Memory B cell (primary cell): ENCODE measurements around the gene IGFALS.

Experiments
- ATAC-seq: fragments of 150-1000 bp; cut with Tn5 transposase; 2 replicates; pipeline ENCODE4 v1.10.0; 2021; ENCODE audit warnings: low read depth, mild to moderate bottlenecking, moderate library complexity
- DNase-seq, 2 donors: peaks; one replicate each; pipeline ENCODE4 v3.0.0; 2022; ENCODE audit warnings: low spot score in 2 of 2
- H3K27ac Mint-ChIP-seq: one replicate; pipeline ENCODE4 v1.8.0; 2022; ENCODE audit warnings: mild to moderate bottlenecking, moderate library complexity, mixed read lengths
- H3K27me3 Mint-ChIP-seq: one replicate; pipeline ENCODE4 v1.8.0; 2022; ENCODE audit warnings: mixed read lengths
- H3K36me3 Mint-ChIP-seq: one replicate; pipeline ENCODE4 v1.8.0; 2022; ENCODE audit warnings: mild to moderate bottlenecking, mixed read lengths
- H3K4me1 Mint-ChIP-seq: one replicate; pipeline ENCODE4 v1.8.0; 2022; ENCODE audit warnings: mixed read lengths
- H3K4me3 Mint-ChIP-seq: one replicate; pipeline ENCODE4 v1.8.0; 2022; ENCODE audit warnings: mild to moderate bottlenecking, moderate library complexity, mixed read lengths
- H3K9me3 Mint-ChIP-seq: one replicate; pipeline ENCODE4 v1.8.0; 2022; ENCODE audit warnings: mixed read lengths

Gene IGFALS

DNA sequence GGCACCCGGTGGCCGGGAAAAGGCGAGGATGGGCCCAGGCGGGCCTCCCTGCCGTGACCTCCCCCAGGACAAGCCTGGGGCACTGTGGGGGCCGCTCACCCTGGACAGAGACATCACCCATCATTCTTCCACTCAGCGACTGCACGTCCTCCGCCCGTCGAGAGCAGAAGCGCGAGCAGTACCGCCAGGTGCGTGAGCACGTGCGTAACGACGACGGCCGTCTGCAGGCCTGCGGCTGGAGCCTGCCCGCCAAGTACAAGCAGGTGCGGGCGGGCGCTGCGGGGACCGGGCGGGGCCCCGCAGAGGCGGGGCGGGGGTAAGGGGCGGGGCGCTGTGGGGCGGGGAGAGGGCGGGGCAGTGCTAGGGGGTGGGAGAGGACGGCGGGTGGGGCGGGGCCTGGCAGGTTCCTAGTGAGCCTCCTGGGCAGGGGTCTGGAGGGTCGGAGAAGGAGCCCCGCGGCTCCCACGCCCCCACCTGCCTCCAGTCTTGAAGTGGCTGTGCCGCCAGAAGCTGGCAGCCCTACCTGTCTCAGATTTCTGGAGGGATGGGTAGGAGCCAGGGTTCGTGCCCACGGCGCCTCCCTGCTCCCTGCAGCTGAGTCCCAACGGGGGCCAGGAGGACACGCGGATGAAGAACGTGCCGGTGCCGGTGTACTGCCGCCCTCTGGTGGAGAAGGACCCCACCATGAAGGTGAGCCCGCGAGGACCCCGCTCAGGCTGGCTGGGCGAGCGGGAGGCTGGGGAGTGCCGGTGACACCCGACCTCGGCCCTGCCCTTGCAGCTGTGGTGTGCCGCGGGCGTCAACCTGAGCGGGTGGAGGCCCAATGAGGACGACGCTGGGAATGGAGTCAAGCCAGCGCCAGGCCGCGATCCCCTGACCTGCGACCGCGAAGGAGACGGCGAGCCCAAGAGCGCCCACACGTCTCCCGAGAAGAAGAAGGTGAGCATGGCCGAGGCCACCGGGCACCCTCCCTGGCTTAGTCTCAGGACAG is 29.7 kb downstream of the IGFALS start:
- no peak overlapping the region for H3K4me3 Mint-ChIP-seq
- no peak overlapping the region for H3K27ac Mint-ChIP-seq
- H3K9me3 Mint-ChIP-seq, result no peaks in the 10 kb centered on the region
- no peaks in the 10 kb centered on the region for H3K4me1 Mint-ChIP-seq
- no peaks in the 10 kb centered on the region for H3K27me3 Mint-ChIP-seq
- ATAC-seq (no peak), DNase-seq (no peak)
- H3K36me3 Mint-ChIP-seq, result peaks cover 15% of the 10 kb centered on the region

DNA sequence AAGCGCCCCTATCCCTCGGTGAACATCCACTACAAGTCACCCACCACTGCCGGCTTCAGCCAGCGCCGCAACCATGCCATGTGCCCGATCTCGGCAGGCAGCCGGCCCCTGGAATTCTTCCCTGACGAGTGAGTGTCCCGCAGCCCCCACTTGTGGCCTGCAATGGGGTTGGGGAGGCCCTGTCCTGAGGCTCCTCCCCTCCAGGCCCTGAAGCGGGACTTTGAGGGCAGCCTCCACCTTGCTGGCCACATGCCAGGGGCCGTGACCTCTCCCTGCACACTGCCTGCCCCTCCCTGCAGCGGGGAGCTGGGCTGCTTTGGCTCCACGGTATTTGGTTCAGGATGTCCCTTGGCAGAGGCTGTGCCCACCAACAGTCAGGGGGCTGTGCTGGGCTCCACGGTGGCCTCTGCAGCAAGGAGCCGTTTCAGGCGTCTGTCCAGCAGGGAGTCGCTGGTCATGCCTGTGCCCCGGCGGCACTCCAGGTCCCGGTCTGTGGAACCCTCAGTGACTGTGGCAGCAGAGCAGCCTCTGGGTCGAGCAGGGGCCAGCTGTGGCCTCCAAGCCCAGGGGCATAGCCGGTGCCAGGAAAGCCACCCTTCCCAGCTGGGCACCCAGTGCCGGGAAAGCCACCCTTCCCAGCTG is 30.5 kb downstream of the IGFALS start:
- Mint-ChIP-seq H3K4me3 (no peak overlapping the region), H3K9me3 (no peaks in the 10 kb centered on the region), H3K36me3 (peaks cover 11% of the 10 kb centered on the region), H3K4me1 (no peaks in the 10 kb centered on the region), H3K27ac (no peak overlapping the region), H3K27me3 (no peaks in the 10 kb centered on the region)
- no peak for ATAC-seq
- DNase-seq, result no peak

DNA sequence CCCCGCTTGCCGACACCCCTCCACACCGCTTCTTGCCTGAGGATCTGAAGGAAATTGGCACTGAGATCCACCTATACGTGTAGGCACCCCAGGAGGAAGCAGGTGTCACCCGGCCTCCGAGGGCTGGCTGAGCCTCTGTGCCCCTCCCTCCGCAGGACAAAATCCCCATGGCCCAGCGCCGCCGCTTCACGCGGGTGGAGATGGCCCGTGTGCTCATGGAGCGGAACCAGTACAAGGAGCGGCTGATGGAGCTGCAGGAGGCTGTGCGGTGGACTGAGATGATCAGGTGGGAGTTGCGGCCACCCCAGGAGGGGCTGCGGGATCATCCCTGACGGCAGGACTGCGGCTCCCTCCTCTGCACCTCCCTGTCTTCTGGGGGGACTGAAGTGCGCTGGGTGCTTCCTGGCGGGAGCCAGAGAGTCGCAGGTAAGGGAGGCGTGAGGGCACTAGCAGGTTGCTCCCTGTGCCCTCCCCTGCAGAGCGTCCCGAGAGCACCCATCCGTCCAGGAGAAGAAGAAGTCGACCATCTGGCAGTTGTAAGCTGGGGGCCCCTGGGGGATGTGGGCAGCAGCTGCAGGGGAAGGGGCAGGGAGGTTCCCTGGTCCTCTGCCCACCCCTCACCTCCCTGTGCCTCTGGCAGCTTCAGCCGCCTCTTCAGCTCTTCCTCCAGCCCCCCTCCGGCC is 31.2 kb downstream of the IGFALS start:
- Mint-ChIP-seq H3K4me3 (no peak overlapping the region), H3K9me3 (no peaks in the 10 kb centered on the region), H3K27me3 (no peaks in the 10 kb centered on the region), H3K4me1 (no peaks in the 10 kb centered on the region), H3K36me3 (peaks cover 11% of the 10 kb centered on the region), H3K27ac (no peak overlapping the region)
- ATAC-seq (no peak), DNase-seq (no peak)

DNA sequence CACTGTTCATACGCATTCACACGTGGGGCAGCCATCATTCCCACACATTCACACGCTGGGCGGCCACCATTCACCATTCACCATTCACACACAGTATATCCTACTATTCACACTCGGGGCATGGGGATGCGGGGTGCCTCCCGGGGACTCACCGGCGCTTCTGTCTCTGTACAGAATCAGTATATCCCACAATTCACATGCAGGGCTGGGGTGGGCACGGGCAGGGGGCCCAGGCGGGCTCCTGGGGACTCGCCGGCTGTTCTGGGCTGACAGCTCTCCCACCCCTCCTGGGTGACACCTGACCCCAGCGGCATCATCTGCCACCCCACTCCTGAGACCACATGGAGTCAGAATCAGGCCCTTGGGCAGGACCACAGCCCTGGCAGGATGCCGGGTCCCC is 31.8 kb downstream of the IGFALS start:
- ATAC-seq, result no peak
- Mint-ChIP-seq H3K27me3 (no peaks in the 10 kb centered on the region), H3K36me3 (peaks cover 9% of the 10 kb centered on the region), H3K27ac (no peak overlapping the region), H3K9me3 (no peaks in the 10 kb centered on the region), H3K4me3 (no peak overlapping the region), H3K4me1 (no peaks in the 10 kb centered on the region)
- no peak for DNase-seq

DNA sequence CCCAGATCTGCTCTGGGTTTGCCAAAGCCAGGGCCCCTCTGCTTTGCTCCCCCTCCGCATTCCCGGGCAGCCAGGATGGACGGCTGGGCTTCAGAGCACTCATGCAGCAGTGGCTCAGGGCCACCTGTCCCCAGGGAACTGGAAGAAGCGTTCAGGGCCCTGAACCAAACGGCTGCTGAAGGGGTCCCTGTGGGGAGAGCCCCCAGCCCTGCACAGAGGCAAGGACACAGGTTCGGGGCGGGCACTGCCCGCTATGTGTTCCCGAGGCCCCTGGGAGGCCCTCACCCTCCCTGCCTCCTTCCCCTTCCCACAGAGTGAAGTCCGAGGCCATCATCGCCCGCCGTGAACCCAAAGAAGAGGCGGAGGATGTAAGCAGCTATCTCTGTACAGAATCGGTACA is 32.6 kb downstream of the IGFALS start:
- no peak for ATAC-seq
- Mint-ChIP-seq H3K4me1 (no peaks in the 10 kb centered on the region), H3K27me3 (no peaks in the 10 kb centered on the region), H3K9me3 (no peaks in the 10 kb centered on the region), H3K27ac (no peak overlapping the region), H3K4me3 (no peak overlapping the region), H3K36me3 (peaks cover 10% of the 10 kb centered on the region)
- DNase-seq, result no peak

DNA sequence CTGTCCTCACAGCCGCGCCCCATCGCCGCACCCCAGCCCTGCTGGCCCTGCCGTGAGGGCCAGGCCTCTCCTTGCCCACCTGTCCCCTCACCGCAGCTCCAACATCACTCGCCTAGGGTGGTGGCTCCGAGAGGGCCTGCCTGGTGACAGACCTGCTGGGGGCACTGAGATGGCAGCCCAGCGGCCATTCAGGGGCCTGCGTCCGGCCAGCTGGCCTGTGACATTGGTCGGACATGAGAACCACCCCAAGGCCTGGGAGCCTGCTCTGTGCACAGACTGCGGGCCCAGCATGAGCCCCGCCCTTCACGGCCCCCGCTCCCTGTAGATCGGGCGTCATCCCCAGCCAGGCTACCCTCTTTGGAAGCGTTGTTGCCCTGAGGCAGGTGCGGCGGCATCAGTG is 34.0 kb downstream of the IGFALS start:
- Mint-ChIP-seq H3K4me1 (no peaks in the 10 kb centered on the region), H3K27me3 (no peaks in the 10 kb centered on the region), H3K36me3 (peaks cover 16% of the 10 kb centered on the region), H3K27ac (no peak overlapping the region), H3K4me3 (no peak overlapping the region), H3K9me3 (no peaks in the 10 kb centered on the region)
- ATAC-seq (no peak), DNase-seq (no peak)

DNA sequence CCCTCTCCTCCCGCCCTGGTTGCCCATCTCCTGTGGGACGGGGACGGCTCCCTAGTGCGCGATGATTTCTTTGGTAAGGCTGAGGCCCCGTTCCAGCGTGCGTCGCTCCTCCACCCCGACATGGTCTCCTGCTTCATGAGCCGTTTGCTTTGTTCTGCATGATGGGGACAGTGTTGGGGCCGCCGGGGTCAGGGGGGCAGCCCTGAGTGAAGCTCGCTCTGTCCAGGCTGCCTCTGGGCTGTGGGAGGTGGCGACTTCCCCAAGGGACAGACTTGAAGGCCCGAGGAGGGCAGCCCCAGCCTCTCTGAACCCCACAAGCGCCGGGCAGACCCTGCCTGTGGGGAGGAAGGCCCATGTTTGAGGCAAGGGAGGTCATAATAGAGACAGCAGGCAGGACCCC is 34.6 kb downstream of the IGFALS start:
- ATAC-seq (no peak), DNase-seq (no peak)
- Mint-ChIP-seq H3K9me3 (no peaks in the 10 kb centered on the region), H3K27ac (no peak overlapping the region), H3K27me3 (no peaks in the 10 kb centered on the region), H3K4me1 (no peaks in the 10 kb centered on the region), H3K4me3 (no peak overlapping the region), H3K36me3 (peaks cover 16% of the 10 kb centered on the region)

DNA sequence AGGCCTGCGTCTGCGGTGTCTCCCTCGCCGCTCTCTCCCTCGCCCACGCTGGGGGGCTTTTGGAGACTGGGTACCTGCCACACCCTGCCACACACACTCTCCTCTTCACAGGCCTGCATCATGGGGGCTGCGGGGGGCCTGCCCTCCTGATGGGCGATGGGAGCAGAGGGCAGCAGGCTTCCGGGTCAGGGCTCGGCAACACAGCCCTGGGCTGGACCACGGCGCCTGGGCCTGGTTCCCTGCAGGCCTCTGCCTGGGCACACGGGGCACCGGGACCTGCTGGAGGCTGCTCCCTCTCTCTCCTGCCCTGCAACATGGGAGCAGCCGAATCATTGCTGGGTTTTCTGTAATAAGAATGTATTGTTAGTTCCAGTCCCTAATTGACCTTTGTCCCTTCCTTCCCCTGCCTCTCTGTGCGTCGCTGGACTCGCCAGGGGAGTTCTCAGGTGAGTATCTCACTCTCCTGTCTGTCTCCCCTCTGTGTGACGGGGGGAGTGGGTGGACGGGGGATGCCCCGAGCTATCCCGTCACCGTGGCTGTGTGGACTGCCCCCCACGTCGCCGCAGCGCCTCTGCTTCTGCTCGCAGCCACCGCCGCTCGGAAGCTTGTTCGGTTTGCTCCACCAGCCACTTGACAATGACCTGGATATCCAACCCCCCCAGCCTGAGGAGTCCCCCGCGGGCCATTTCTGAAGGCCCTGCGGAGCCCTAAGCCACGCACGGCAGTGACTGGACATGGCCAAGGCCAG is 35.6 kb downstream of the IGFALS start:
- H3K27ac Mint-ChIP-seq, result no peak overlapping the region
- H3K4me3 Mint-ChIP-seq, result no peak overlapping the region
- H3K9me3 Mint-ChIP-seq, result no peaks in the 10 kb centered on the region
- DNase-seq, result no peak
- no peaks in the 10 kb centered on the region for H3K27me3 Mint-ChIP-seq
- no peaks in the 10 kb centered on the region for H3K4me1 Mint-ChIP-seq
- peaks cover 16% of the 10 kb centered on the region for H3K36me3 Mint-ChIP-seq
- ATAC-seq, result no peak

DNA sequence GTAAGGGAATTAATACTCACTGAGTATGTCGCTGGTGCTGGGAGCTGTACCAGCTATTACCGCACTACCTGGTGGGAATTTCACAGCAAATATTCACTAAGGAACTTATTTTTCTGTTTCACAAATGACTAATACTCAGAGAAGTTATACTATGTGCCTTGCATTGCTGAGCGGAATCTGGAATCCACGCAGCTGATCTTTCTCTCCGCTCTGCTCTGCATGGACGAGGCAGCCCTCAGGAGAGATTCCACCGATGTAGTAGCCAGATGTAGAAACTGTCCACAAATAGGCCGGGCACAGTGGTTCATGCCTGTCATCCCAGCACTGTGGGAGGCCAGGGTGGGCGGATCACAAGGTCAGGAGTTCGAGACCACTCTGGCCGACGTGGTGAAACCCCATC is 39.3 kb downstream of the IGFALS start:
- no peak overlapping the region for H3K4me3 Mint-ChIP-seq
- DNase-seq (no peak), ATAC-seq (no peak)
- no peaks in the 10 kb centered on the region for H3K4me1 Mint-ChIP-seq
- peaks cover 12% of the 10 kb centered on the region for H3K36me3 Mint-ChIP-seq
- no peak overlapping the region for H3K27ac Mint-ChIP-seq
- H3K9me3 Mint-ChIP-seq, result no peaks in the 10 kb centered on the region
- H3K27me3 Mint-ChIP-seq, result no peaks in the 10 kb centered on the region

DNA sequence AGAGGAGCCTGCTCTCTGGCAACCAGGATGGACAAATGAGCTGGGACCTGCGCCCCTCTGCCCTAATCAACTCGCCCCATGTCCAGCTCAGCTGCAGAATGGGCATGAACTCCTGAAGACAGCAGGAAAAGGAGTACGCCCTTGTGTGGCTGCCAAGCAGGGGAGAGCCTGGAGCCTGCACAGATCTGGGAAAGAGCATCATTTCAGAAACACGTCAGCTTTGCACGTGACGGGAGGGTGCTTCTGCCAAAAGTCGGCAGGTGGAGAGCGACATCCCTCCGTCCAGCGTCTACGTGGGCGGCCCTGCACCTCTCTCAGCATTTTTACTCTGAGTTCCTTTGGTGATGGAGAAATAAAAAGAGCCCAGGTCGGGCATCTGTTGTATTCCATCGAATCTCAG is 40.7 kb downstream of the IGFALS start:
- Mint-ChIP-seq H3K4me3 (no peak overlapping the region), H3K27ac (no peak overlapping the region), H3K9me3 (no peaks in the 10 kb centered on the region), H3K27me3 (no peaks in the 10 kb centered on the region), H3K36me3 (peaks cover 15% of the 10 kb centered on the region), H3K4me1 (no peaks in the 10 kb centered on the region)
- ATAC-seq (no peak), DNase-seq (no peak)

DNA sequence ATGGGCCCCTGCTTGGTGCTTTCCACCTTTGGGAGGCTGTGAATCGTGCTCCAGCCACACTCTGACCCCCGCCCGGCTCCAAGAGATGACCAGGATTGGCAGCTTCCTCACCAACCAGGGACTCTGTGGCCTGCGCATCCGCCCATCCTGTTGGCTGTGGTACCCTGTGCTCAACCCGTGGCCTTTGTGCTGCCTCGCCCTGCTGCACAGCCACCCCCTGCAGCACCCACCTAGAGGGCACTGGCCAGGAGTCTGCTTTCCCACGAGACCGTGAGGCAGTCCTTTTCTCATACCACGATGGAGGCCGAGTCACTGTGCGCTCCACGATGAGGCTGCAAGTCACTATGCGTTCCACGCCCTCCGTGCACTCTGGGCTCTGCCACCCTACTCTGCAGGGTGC is 41.6 kb downstream of the IGFALS start:
- H3K4me3 Mint-ChIP-seq, result no peak overlapping the region
- ATAC-seq, result no peak
- no peak overlapping the region for H3K27ac Mint-ChIP-seq
- H3K9me3 Mint-ChIP-seq, result no peaks in the 10 kb centered on the region
- no peak for DNase-seq
- H3K36me3 Mint-ChIP-seq, result peaks cover 18% of the 10 kb centered on the region
- no peaks in the 10 kb centered on the region for H3K27me3 Mint-ChIP-seq
- no peaks in the 10 kb centered on the region for H3K4me1 Mint-ChIP-seq

DNA sequence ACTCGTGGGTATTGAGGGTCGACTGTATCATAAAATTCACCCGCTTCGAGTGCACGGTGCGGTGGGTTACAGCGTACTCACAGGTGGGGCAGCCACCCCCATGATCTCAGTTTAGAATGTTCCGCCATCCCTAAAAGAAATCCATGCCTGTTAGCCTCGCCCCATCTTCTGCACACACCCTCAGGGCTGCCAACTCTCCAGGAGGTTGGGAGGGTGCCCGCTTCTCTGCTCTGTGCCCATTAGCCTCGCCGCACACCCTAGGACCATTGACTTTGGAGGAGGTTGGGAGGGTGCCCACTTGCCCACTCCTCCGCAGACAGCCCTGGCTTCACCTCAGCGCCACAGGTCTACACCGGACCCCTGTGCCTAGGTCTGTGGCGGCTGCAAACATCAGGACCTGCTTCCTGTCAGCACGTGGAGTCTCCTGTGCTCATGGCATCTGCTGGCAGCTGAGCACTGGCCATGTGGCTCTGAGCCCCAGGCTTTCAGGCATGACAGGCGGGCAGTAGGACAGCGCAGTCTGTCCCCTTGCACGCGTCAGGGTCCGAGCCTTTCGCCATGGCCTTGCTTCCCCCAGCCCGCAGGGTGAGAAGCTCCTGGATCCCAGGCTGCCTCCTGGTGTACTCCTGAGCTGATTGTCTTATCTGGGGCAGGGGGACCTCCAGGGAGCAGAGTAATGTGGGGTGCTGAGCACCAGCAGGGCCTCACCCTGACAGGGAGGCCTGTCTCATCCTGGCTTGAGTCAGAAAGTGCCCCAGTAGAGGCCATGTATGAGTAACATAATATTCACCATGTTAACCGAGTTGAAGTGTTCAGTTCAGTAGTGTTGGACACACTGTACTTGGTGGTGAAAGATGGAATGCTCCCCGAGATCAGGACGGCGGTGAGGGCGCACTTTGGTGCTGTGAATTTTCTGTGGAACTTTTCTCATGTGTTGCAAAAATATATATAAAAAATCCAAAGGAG is 44.1 kb downstream of the IGFALS start:
- no peaks in the 10 kb centered on the region for H3K9me3 Mint-ChIP-seq
- peaks cover 2% of the 10 kb centered on the region for H3K4me1 Mint-ChIP-seq
- DNase-seq (no peak), ATAC-seq (no peak)
- H3K4me3 Mint-ChIP-seq, result no peak overlapping the region
- no peak overlapping the region for H3K27ac Mint-ChIP-seq
- H3K36me3 Mint-ChIP-seq, result peaks cover 15% of the 10 kb centered on the region
- H3K27me3 Mint-ChIP-seq, result no peaks in the 10 kb centered on the region

DNA sequence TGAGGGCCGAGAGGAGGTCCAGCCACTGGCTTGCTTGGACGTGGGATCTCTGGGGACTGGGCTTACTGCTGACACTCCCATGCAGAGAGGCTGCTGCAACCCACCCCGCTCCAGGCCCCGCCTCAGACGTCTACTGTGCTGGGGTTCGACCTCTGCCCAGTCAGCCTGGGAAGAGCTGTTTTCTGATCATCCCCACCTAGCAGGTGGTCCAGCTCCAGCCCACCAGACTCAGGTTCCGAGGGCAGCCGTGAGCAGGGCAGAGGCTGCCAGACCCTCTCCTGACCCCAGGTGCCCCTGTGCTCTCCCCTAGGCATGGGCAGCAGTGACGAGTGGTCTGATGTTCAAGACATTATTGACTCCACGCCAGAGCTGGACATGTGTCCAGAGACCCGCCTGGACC is 45.6 kb downstream of the IGFALS start:
- no peak for ATAC-seq
- Mint-ChIP-seq H3K4me3 (no peak overlapping the region), H3K36me3 (peaks cover 19% of the 10 kb centered on the region), H3K27ac (no peak overlapping the region), H3K27me3 (no peaks in the 10 kb centered on the region), H3K9me3 (no peaks in the 10 kb centered on the region), H3K4me1 (peaks cover 2% of the 10 kb centered on the region)
- DNase-seq, result no peak
